GM12874 (cell line): ENCODE data around the gene ALDH1L1.

ENCODE experiments used
- CTCF ChIP-seq: IDR thresholded peaks from 2 replicates; pipeline ENCODE4 v1.5.1; 2011; ENCODE audit warnings: low read depth, mild to moderate bottlenecking, control low read depth, low read length, moderate library complexity; ENCODE audit not compliant: insufficient read depth

ALDH1L1 gene

DNA sequence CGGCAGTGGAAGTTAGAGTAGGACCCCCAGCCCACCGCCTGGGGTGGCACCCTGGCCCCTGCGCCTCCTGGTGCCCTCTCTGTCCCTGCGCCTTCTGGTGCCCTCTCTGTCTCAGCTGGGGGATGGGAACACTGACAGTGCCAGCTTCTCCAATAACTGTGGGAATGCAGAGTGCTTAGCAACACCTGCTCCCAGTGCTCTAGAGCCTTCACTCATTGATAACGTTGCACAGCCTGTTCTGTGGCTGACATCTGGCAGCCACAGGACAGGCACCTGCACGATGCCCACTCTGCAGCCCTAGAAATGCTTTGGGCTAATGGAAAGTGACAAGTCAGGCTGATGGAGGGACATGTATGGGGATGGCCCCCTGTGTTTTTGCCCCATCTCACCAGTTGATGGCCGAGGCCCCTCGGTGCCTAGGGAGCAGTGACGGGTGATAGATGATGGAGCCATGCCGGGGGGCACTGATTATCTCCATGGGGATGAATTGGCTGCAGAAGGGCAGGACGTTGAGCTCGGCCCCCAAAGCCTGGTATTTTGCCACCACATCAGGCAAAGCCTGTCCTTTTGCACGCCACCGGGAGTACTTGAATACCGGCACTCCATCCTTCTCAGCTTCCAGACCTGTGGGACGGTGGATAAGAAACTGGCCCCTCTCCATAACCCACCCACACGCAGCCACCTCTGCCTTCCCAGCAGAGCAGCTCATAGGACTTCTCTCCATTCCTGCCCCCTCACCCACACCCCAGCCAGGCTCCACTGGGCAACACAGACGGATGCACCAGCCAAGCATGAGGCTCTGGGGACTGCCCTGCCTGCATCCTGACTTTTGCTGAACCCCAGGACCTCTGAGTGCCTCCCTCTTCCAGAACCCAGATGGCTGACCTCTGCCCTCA is 22.1 kb downstream of the ALDH1L1 start:
- no peak for TF ChIP-seq CTCF

- TF ChIP-seq CTCF: no peak
Observed at GRCh38 chr3:126157083-126157768, 23.2 kb downstream of the ALDH1L1 start.

DNA sequence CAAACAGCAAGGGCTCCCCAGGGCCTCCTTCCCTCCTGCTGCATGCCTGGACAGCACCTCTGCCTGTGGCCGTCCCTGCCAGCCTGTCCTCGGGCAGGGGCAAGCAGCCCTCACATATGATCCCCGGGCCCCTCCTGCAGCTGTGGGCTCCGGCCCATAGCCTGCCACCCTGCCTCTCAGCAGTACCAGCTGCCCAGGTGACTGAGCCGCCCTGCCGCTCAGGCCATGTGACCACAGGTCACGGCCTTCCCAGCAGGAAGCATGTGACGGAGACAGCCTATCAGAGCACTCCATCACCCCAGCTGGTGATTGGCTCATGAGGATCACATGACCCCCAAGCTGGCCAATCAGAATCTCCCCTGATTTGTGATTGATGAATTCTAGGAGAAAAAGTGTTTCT is 23.9 kb downstream of the ALDH1L1 start:
- no peak for TF ChIP-seq CTCF

DNA sequence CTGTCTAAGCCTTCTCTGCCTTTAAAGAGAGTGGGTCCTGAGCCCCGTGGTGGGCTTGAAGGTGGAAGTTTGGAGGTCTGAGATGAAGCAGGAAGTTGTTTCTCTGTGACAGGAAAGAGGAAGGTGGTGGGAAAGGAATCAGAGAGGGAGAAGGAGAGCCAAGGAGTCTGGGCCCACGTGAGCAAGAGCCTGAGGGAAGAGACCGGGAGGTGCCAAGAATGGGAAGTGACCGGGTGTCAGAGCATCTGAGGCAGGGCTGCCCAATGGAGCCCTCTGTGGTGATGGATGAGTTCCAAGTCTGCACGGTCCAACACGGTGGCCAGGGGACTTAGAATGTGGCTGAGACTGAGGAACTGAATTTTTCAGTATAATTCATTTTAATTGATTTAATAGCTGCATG is 24.6 kb downstream of the ALDH1L1 start:
- TF ChIP-seq CTCF: no peak

DNA sequence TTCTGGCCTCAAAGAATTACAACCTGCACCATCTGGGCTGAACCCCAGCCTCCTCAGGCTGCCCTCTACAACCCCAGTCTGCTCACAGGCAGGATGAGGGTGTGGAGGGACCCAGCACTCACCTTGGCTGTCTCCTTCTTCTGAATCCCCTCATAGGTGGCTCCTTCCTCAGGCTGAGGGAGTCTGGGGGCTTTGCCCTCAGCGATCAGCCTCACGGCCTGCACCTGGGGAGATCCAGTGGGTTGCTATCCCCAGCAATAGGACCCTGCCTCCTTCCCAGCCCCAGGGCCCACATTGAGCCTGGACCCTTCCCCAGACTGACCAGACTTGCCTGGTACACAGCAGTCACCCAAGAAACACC is 25.1 kb downstream of the ALDH1L1 start:
- TF ChIP-seq CTCF: no peak

DNA sequence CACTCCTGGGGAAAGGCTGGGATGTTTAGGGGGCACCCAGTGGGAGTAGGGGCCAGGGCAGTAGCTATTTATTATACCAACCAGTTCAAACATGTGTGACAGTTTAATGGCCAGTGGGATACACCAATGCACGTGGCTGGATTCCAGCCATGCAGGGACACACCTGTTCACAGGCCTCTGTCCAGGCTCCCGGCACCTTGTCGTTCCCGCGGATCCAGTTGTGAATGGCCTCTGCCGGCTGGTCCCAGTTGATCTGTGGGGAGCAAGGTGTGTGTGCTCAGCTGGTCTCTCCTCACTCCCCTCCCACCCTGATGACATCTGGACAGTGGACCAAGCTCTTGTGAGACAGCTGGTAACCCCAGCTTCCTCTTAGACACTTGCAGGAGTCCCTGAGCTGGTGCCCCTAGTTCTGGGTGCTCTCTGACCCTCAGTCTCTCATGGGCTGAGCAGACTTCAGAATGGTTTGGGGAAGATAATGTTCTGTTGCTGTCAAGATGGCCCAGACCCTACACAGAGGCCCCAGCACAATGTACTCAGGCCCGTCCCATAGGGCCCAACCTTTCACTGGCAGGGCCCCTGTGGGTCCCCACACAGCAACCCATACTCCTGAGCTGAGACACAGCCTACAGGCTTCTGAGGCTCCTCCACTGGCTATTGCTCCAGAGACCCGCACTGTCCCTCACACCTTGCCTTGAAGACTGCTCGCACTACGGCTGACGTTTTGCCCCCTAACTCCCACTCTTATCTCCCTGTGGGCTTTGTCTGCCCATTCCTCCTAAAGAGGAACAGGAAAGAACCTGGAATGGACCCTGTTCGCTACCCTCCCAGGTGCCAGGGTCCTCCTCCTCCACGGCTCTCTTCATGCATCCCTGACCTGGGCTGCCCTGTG is 25.8 kb downstream of the ALDH1L1 start:
- no peak for TF ChIP-seq CTCF
